OCI-LY7 (cell line): Measurements from ENCODE around the gene ELAVL4. TPM values are rescaled to one million over a fixed set of nuclear protein-coding genes. Genes with fewer than 3 reads are reported as not detected.

ENCODE experiments used
- BruUV-seq: library from RNA; stranded (reverse); fragments of 400-500 nt; replicated peaks from 2 replicates; lab custom pipeline; 2021; lab: Mats Ljungman, UMichigan
- CTCF ChIA-PET: fragments of 300-600 bp; sonication (Branson Sonifier 250); formaldehyde crosslinking; loops from one replicate; lab custom pipeline; 2022; ENCODE audit warnings: antibody characterized with exemption; ENCODE audit not compliant: unreplicated experiment; lab: Charles Lee
- POLR2A ChIA-PET: fragments of 300-600 bp; sonication (Branson Sonifier 250); formaldehyde crosslinking; loops from one replicate; lab custom pipeline; 2022; ENCODE audit warnings: antibody characterized with exemption; lab: Charles Lee
- DNase-seq: peaks from one replicate; pipeline ENCODE4 v3.0.0-alpha.2; 2015; ENCODE audit warnings: low spot score
- H2AFZ ChIP-seq: fragments of 200-600 bp; sonication (generic), shearing (Covaris generic); 2 replicates; pipeline ENCODE4 v1.6.1; 2014; ENCODE audit warnings: mild to moderate bottlenecking, antibody characterized with exemption, low read length, moderate library complexity
- H3K27ac ChIP-seq: fragments of 200-600 bp; sonication (generic); 2 replicates; pipeline ENCODE4 v1.5.1; 2014; ENCODE audit warnings: mixed run types, low read depth, mild to moderate bottlenecking, moderate library complexity, low read length, inconsistent platforms; ENCODE audit not compliant: poor library complexity, severe bottlenecking
- H3K36me3 ChIP-seq: fragments of 200-600 bp; sonication (generic); 2 replicates; pipeline ENCODE4 v1.6.1; 2014; ENCODE audit warnings: mild to moderate bottlenecking, antibody characterized with exemption, low read length, moderate library complexity, mixed read lengths; ENCODE audit not compliant: insufficient read depth
- H3K4me1 ChIP-seq: fragments of 200-600 bp; sonication (generic); 2 replicates; pipeline ENCODE4 v1.5.1; 2014; ENCODE audit warnings: mild to moderate bottlenecking, low read length; ENCODE audit not compliant: insufficient read depth, poor library complexity, severe bottlenecking
- H3K4me2 ChIP-seq: fragments of 200-600 bp; sonication (generic); 2 replicates; pipeline ENCODE4 v1.6.1; 2014; ENCODE audit warnings: mild to moderate bottlenecking, low read length
- H3K4me3 ChIP-seq: fragments of 200-600 bp; sonication (generic); 2 replicates; pipeline ENCODE4 v1.5.1; 2014; ENCODE audit warnings: mild to moderate bottlenecking, low read depth, low read length; ENCODE audit not compliant: poor library complexity, severe bottlenecking
- H3K79me2 ChIP-seq: fragments of 200-600 bp; sonication (generic); 2 replicates; pipeline ENCODE4 v1.6.1; 2016; ENCODE audit warnings: low read depth, mild to moderate bottlenecking, low read length, moderate library complexity, mixed read lengths; ENCODE audit not compliant: insufficient read depth
- H3K9me2 ChIP-seq: fragments of 200-600 bp; sonication (generic); 2 replicates; pipeline ENCODE4 v1.6.1; 2016; ENCODE audit warnings: mild to moderate bottlenecking, low read length, mixed read lengths; ENCODE audit not compliant: insufficient read depth
- H3K9me3 ChIP-seq: fragments of 200-600 bp; sonication (generic); 2 replicates; pipeline ENCODE4 v1.6.1; 2014; ENCODE audit warnings: mild to moderate bottlenecking, mixed run types, low read length, mixed read lengths
- H4K20me1 ChIP-seq: fragments of 200-600 bp; sonication (generic); 2 replicates; pipeline ENCODE4 v1.6.1; 2014; ENCODE audit warnings: mild to moderate bottlenecking, antibody characterized with exemption, low read length, moderate library complexity, mixed read lengths; ENCODE audit not compliant: insufficient read depth
- CTCF ChIP-seq: fragments of 200-600 bp; sonication (generic); conservative IDR thresholded peaks from 2 replicates; pipeline ENCODE4 v1.5.1; 2014; ENCODE audit warnings: mild to moderate bottlenecking, antibody characterized with exemption, low read length, moderate library complexity, mixed read lengths
- EZH2phosphoT487 ChIP-seq: fragments of 200-600 bp; sonication (generic); IDR thresholded peaks from 2 replicates; pipeline ENCODE4 v1.6.1; 2018; ENCODE audit warnings: low read depth, borderline replicate concordance, mild to moderate bottlenecking, mixed run types, antibody characterized with exemption, low read length, moderate library complexity, mixed read lengths
- intact Hi-C: fragments of 100-400 bp; cut with micrococcal nuclease; formaldehyde crosslinking; loops from one replicate; pipeline ENCODE4 v1.10.0; 2022; ENCODE audit not compliant: unreplicated experiment
- total RNA-seq, 2 experiments: library from RNA; depleted of rRNA in 1 of 2; stranded (reverse); fragments of >200 nt in 1 of 2; shearing (Covaris generic) in 1 of 2; gene quantifications; 2 replicates each; pipeline ENCODE4 v1.2.3, GENCODE V29; 2014 to 2022

The ELAVL4 gene
- total RNA-seq, 2 experiments from 2014 or later, result not detected

- intact Hi-C loops, result no loop called here
- DNase-seq, result no peak
- TF ChIP-seq EZH2phosphoT487, result no peak
- no peak for TF ChIP-seq CTCF
- no peak overlapping the region for H3K4me2 ChIP-seq
- H3K9me2 ChIP-seq, result no peaks in the 10 kb centered on the region
- ChIA-PET CTCF (no interaction called here), POLR2A (no interaction called here)
- no peaks in the 10 kb centered on the region for H3K4me1 ChIP-seq
- no peaks in the 10 kb centered on the region for H4K20me1 ChIP-seq
- BruUV-seq, result no TSS peak
- H3K4me3 ChIP-seq, result no peak overlapping the region
- H2AFZ ChIP-seq, result no peak overlapping the region
- no peaks in the 10 kb centered on the region for H3K36me3 ChIP-seq
- H3K9me3 ChIP-seq, result no peaks in the 10 kb centered on the region
- no peaks in the 10 kb centered on the region for H3K79me2 ChIP-seq
- H3K27ac ChIP-seq, result no peak overlapping the region
Observed at GRCh38 chr1:50228871-50229384, 120.2 kb downstream of the ELAVL4 start.

GRCh38 chr1:50231209-50231608 lies 122.5 kb downstream of the ELAVL4 start:
- intact Hi-C loops, result no loop called here
- no peak overlapping the region for H3K27ac ChIP-seq
- H3K79me2 ChIP-seq, result no peaks in the 10 kb centered on the region
- no peak overlapping the region for H3K4me3 ChIP-seq
- H3K9me3 ChIP-seq, result no peaks in the 10 kb centered on the region
- H3K4me1 ChIP-seq, result no peaks in the 10 kb centered on the region
- no peak for DNase-seq
- no TSS peak for BruUV-seq
- no peaks in the 10 kb centered on the region for H3K36me3 ChIP-seq
- H3K9me2 ChIP-seq, result no peaks in the 10 kb centered on the region
- H4K20me1 ChIP-seq, result no peaks in the 10 kb centered on the region
- no peak overlapping the region for H2AFZ ChIP-seq
- H3K4me2 ChIP-seq, result no peak overlapping the region
- TF ChIP-seq CTCF (no peak), EZH2phosphoT487 (no peak)
- ChIA-PET POLR2A (no interaction called here), CTCF (no interaction called here)

GRCh38 chr1:50232336-50232735 lies 123.6 kb downstream of the ELAVL4 start:
- no TSS peak for BruUV-seq
- TF ChIP-seq EZH2phosphoT487, result no peak
- no peak for TF ChIP-seq CTCF
- H2AFZ ChIP-seq, result no peak overlapping the region
- H3K9me2 ChIP-seq, result no peaks in the 10 kb centered on the region
- ChIA-PET POLR2A (no interaction called here), CTCF (no interaction called here)
- DNase-seq, result no peak
- intact Hi-C loops, result no loop called here
- no peaks in the 10 kb centered on the region for H3K79me2 ChIP-seq
- no peaks in the 10 kb centered on the region for H4K20me1 ChIP-seq
- no peak overlapping the region for H3K4me2 ChIP-seq
- no peaks in the 10 kb centered on the region for H3K36me3 ChIP-seq
- H3K4me1 ChIP-seq, result no peaks in the 10 kb centered on the region
- no peak overlapping the region for H3K4me3 ChIP-seq
- no peaks in the 10 kb centered on the region for H3K9me3 ChIP-seq
- no peak overlapping the region for H3K27ac ChIP-seq
